HEK293 (cell line): ENCODE results near the gene SLA2.
A peak's percentile ranks its signal among the peaks of the same experiment; 100 is the strongest.

Source experiments
- HOXD13 ChIP-seq: sonication (generic); formaldehyde crosslinking; IDR thresholded peaks from 2 replicates; pipeline ENCODE4 v1.8.0; 2022; ENCODE audit warnings: missing genetic modification reagents, borderline replicate concordance
- IKZF3 ChIP-seq: fragments of 450-650 bp; IDR thresholded peaks from 2 replicates; pipeline ENCODE4 v1.5.0; 2018; ENCODE audit warnings: missing biosample characterization, mild to moderate bottlenecking, missing genetic modification characterization, moderate library complexity
- MZF1 ChIP-seq: fragments of 450-650 bp; formaldehyde crosslinking; IDR thresholded peaks from 2 replicates; pipeline ENCODE4 v1.5.1; 2017; ENCODE audit warnings: missing biosample characterization, missing genetic modification characterization, borderline replicate concordance
- PRDM10 ChIP-seq: fragments of 450-650 bp; formaldehyde crosslinking; IDR thresholded peaks from 2 replicates; pipeline ENCODE4 v1.5.1; 2016; ENCODE audit warnings: missing biosample characterization, missing genetic modification characterization
- SCRT1 ChIP-seq: fragments of 450-650 bp; formaldehyde crosslinking; IDR thresholded peaks from 2 replicates; pipeline ENCODE4 v1.5.1; 2016; ENCODE audit warnings: missing biosample characterization, missing genetic modification characterization, borderline replicate concordance
- SP2 ChIP-seq: fragments of 450-650 bp; formaldehyde crosslinking; IDR thresholded peaks from 2 replicates; pipeline ENCODE4 v1.5.1; 2016; ENCODE audit warnings: missing biosample characterization, missing genetic modification characterization
- YY1 ChIP-seq: fragments of 450-650 bp; formaldehyde crosslinking; IDR thresholded peaks from 2 replicates; pipeline ENCODE4 v1.5.1; 2018; ENCODE audit warnings: missing biosample characterization, missing genetic modification characterization
- ZBTB48 ChIP-seq: fragments of 450-650 bp; formaldehyde crosslinking; IDR thresholded peaks from 2 replicates; pipeline ENCODE4 v1.5.1; 2016; ENCODE audit warnings: missing biosample characterization, missing genetic modification characterization
- ZBTB7A ChIP-seq: fragments of 450-650 bp; formaldehyde crosslinking; IDR thresholded peaks from 2 replicates; pipeline ENCODE4 v1.5.1; 2016; ENCODE audit warnings: low read depth, missing biosample characterization, missing genetic modification characterization
- ZFP41 ChIP-seq: fragments of 450-650 bp; formaldehyde crosslinking; IDR thresholded peaks from 2 replicates; pipeline ENCODE4 v1.5.1; 2016; ENCODE audit warnings: missing biosample characterization, missing genetic modification characterization, borderline replicate concordance
- ZFP69B ChIP-seq: fragments of 450-650 bp; formaldehyde crosslinking; IDR thresholded peaks from 2 replicates; pipeline ENCODE4 v1.5.1; 2016; ENCODE audit warnings: missing biosample characterization, missing genetic modification characterization
- ZNF184 ChIP-seq: fragments of 450-650 bp; IDR thresholded peaks from 2 replicates; pipeline ENCODE4 v1.5.1; 2018; ENCODE audit warnings: missing biosample characterization, mild to moderate bottlenecking, missing genetic modification characterization
- ZNF19 ChIP-seq: fragments of 450-650 bp; formaldehyde crosslinking; IDR thresholded peaks from 2 replicates; pipeline ENCODE4; 2016; ENCODE audit warnings: missing biosample characterization, missing genetic modification characterization, low read depth
- ZNF2 ChIP-seq: fragments of 450-650 bp; formaldehyde crosslinking; IDR thresholded peaks from 2 replicates; pipeline ENCODE4 v1.5.1; 2016; ENCODE audit warnings: missing biosample characterization, missing genetic modification characterization
- ZNF211 ChIP-seq: fragments of 450-650 bp; formaldehyde crosslinking; IDR thresholded peaks from 2 replicates; pipeline ENCODE4 v1.5.1; 2016; ENCODE audit warnings: low read depth, missing biosample characterization, missing genetic modification characterization
- ZNF223 ChIP-seq: fragments of 450-650 bp; formaldehyde crosslinking; IDR thresholded peaks from 2 replicates; pipeline ENCODE4 v1.5.1; 2016; ENCODE audit warnings: missing biosample characterization, missing genetic modification characterization
- ZNF354C ChIP-seq: fragments of 450-650 bp; formaldehyde crosslinking; IDR thresholded peaks from 2 replicates; pipeline ENCODE4 v1.5.1; 2016; ENCODE audit warnings: missing biosample characterization, missing genetic modification characterization, low read depth, borderline replicate concordance
- ZNF404 ChIP-seq: fragments of 450-650 bp; formaldehyde crosslinking; IDR thresholded peaks from 2 replicates; pipeline ENCODE4 v1.5.1; 2017; ENCODE audit warnings: missing biosample characterization, missing genetic modification characterization
- ZNF530 ChIP-seq: fragments of 450-650 bp; formaldehyde crosslinking; IDR thresholded peaks from 2 replicates; pipeline ENCODE4 v1.5.1; 2016; ENCODE audit warnings: low read depth, missing biosample characterization, missing genetic modification characterization
- ZNF600 ChIP-seq: fragments of 450-650 bp; formaldehyde crosslinking; IDR thresholded peaks from 2 replicates; pipeline ENCODE4 v1.5.1; 2016; ENCODE audit warnings: missing biosample characterization, missing genetic modification characterization
- ZNF621 ChIP-seq: fragments of 450-650 bp; formaldehyde crosslinking; IDR thresholded peaks from 2 replicates; pipeline ENCODE4 v1.5.1; 2017; ENCODE audit warnings: missing biosample characterization, missing genetic modification characterization
- ZNF664 ChIP-seq: fragments of 450-650 bp; formaldehyde crosslinking; IDR thresholded peaks from 2 replicates; pipeline ENCODE4 v1.5.1; 2016; ENCODE audit warnings: missing biosample characterization, missing genetic modification characterization
- ZNF785 ChIP-seq: fragments of 450-650 bp; formaldehyde crosslinking; IDR thresholded peaks from 2 replicates; pipeline ENCODE4 v1.5.1; 2016; ENCODE audit warnings: missing biosample characterization, missing genetic modification characterization
- ZSCAN23 ChIP-seq: fragments of 450-650 bp; formaldehyde crosslinking; IDR thresholded peaks from 2 replicates; pipeline ENCODE4 v1.5.1; 2016; ENCODE audit warnings: missing biosample characterization, missing genetic modification characterization
- ZSCAN4 ChIP-seq: fragments of 450-650 bp; formaldehyde crosslinking; IDR thresholded peaks from 2 replicates; pipeline ENCODE4 v1.5.1; 2017; ENCODE audit warnings: missing biosample characterization, missing genetic modification characterization
- ZSCAN5A ChIP-seq: fragments of 450-650 bp; formaldehyde crosslinking; IDR thresholded peaks from 2 replicates; pipeline ENCODE4 v1.5.1; 2016; ENCODE audit warnings: missing biosample characterization, missing genetic modification characterization
- TF ChIP-seq, protein P1 (sequence below): fragments of 450-650 bp; formaldehyde crosslinking; IDR thresholded peaks from 2 replicates; pipeline ENCODE4 v1.5.1; 2016; ENCODE audit warnings: missing biosample characterization, missing genetic modification characterization
- TF ChIP-seq, protein P2 (sequence below): fragments of 450-650 bp; formaldehyde crosslinking; IDR thresholded peaks from 2 replicates; pipeline ENCODE4 v1.5.1; 2016; ENCODE audit warnings: missing biosample characterization, missing genetic modification characterization

Gene SLA2

DNA sequence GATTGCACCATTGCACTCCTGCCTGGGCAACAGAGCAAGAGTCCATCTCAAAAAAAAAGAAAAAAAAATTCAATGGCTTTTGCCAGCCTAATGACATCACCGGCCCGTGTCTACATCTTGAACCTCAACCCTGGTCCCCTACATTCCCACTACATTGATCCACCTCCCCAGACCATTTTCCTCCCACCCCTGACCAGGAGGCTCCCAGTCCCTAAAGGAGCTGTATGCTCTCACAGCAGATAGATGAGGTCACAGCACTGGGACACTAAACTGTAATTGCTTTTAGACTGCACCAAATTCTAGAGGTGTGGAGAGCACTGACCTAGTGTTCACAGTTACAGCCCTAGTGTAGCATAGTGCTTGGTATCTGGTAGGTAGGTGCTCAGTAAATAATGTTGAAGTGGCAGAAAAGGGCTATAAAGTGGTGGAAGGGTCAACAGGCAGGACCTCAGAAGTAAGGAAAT, 61.9 kb downstream of the SLA2 start (continued):
- TF ChIP-seq ZNF600 (0 out of 2 replicates have a peak, but pooled peaks have one; percentile 10), YY1 (no peak), ZNF184 (tag by site-specific recombination) (no peak), SCRT1 (no peak), ZBTB48 (tag by site-specific recombination) (peak; percentile 91), ZNF354C (tag by site-specific recombination) (no peak), ZSCAN4 (no peak), PRDM10 (tag by site-specific recombination) (peak; percentile 89), ZNF785 (tag by site-specific recombination) (no peak), ZNF404 (tag by site-specific recombination) (no peak), ZFP69B (tag by site-specific recombination) (no peak), ZNF664 (tag by site-specific recombination) (no peak), ZNF19 (tag by site-specific recombination) (no peak), IKZF3 (peak; percentile 63), ZNF211 (tag by site-specific recombination) (no peak), MZF1 (no peak), ZNF530 (no peak), ZNF2 (tag by site-specific recombination) (no peak), HOXD13 (CRISPR knock-in tag) (no peak), ZNF621 (tag by site-specific recombination) (no peak), ZNF223 (tag by site-specific recombination) (no peak), ZFP41 (tag by site-specific recombination) (no peak), ZSCAN23 (tag by site-specific recombination) (no peak), SP2 (no peak), ZSCAN5A (tag by site-specific recombination) (no peak), ZBTB7A (tag by site-specific recombination) (no peak)
- TF ChIP-seq, protein P1, sequence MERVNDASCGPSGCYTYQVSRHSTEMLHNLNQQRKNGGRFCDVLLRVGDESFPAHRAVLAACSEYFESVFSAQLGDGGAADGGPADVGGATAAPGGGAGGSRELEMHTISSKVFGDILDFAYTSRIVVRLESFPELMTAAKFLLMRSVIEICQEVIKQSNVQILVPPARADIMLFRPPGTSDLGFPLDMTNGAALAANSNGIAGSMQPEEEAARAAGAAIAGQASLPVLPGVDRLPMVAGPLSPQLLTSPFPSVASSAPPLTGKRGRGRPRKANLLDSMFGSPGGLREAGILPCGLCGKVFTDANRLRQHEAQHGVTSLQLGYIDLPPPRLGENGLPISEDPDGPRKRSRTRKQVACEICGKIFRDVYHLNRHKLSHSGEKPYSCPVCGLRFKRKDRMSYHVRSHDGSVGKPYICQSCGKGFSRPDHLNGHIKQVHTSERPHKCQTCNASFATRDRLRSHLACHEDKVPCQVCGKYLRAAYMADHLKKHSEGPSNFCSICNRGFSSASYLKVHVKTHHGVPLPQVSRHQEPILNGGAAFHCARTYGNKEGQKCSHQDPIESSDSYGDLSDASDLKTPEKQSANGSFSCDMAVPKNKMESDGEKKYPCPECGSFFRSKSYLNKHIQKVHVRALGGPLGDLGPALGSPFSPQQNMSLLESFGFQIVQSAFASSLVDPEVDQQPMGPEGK (tag by site-specific recombination), result 0 out of 2 replicates have a peak, but pooled peaks have one; percentile 19
- TF ChIP-seq, protein P2, sequence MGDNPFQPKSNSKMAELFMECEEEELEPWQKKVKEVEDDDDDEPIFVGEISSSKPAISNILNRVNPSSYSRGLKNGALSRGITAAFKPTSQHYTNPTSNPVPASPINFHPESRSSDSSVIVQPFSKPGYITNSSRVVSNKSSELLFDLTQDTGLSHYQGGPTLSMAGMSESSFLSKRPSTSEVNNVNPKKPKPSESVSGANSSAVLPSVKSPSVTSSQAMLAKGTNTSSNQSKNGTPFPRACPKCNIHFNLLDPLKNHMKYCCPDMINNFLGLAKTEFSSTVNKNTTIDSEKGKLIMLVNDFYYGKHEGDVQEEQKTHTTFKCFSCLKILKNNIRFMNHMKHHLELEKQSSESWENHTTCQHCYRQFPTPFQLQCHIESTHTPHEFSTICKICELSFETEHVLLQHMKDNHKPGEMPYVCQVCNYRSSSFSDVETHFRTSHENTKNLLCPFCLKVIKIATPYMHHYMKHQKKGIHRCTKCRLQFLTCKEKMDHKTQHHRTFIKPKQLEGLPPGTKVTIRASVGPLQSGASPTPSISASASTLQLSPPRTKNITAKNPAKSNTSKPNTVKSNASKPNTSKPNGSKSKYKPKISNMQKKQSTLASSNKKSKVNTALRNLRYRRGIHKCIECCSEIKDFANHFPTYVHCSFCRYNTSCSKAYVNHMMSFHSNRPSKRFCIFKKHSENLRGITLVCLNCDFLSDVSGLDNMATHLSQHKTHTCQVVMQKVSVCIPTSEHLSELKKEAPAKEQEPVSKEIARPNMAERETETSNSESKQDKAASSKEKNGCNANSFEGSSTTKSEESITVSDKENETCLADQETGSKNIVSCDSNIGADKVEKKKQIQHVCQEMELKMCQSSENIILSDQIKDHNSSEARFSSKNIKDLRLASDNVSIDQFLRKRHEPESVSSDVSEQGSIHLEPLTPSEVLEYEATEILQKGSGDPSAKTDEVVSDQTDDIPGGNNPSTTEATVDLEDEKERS, result no peak
